ENCODE results near the gene RPL13A.
"Not testable (repeated sequence)": the region's sequence is repeated elsewhere in the genome, so short reads cannot be mapped to it uniquely, and the experiment has no call there.

RPL13A gene

DNA sequence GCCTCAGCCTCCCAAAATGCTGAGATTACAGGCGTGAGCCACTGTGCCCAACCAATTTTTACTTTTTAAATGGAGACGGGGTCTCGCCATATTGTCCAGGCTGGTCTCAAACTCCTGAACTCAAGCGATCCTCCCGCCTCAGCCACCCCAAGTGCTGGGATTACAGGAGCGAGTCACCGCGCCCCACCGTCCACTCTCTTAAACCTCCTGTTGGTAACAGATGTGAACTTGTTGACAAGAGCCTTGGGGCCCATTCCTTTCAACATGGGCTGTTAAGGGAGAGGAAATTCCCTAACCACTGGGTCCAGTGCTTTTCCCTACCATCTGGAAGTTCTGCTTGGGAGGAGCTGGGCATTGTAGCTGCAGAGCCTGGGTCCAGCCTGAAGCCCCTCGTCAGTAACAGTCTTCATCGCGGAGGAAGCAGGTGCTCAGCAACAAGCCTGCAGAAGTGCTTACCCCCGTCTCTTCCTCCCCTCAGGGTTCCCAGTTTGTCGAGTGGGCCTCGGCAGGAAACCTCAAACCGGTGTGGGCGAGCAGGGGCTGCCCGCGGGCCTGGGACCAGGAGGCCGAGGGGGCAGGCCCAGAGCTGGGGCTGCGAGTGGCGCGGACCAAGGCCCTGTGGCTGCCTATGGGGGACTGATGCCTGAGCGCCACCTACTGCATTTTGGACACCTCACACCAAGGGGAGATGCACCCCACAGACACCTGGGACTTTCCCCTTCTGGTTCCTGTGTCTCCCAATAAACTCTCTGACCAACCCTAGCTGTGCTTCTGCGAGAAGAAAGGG is 17.4 kb upstream of the RPL13A start:
- Histone ChIP-seq H3K27me3 (no peaks in the 10 kb centered on the region), H3K4me1 (no peaks in the 10 kb centered on the region), H3K4me3 (ENCODE audit: low read depth, low read length) (no peak overlapping the region), H3K9me3 (no peaks in the 10 kb centered on the region), H3K36me3 (no peaks in the 10 kb centered on the region; the same call in 1 of the 2 replicates)
- peak; percentile 21 for TF ChIP-seq CTCF (IDR thresholded peaks at IDR 0.05; ENCODE audit: low read depth, low read length)
- no peak for DNase-seq

DNA sequence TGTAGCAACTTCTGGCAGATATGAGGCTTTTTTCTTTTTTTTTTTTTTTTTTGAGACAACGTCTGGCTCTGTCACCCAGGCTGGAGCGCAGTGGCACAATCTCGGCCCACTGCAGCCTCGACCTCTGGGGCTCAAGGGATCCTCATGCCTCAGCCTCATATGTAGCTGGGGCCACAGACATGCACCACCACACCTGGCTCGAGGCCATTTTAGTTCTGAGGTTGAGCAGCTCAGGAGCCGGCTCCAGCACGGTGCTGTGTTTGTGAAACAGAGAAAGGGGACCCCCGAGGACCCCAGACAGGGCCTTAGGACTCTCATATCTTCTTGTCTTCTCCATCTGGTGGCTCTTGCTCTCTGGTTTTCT is 16.8 kb upstream of the RPL13A start:
- Histone ChIP-seq H3K4me1 (no peaks in the 10 kb centered on the region), H3K9me3 (no peaks in the 10 kb centered on the region), H3K27me3 (no peaks in the 10 kb centered on the region), H3K4me3 (ENCODE audit: low read depth, low read length) (no peak overlapping the region), H3K36me3 (no peaks in the 10 kb centered on the region; the same call in 1 of the 2 replicates)
- no peak for TF ChIP-seq CTCF (IDR thresholded peaks at IDR 0.05; ENCODE audit: low read depth, low read length)
- DNase-seq, result no peak

GRCh38 chr19:49472936-49473335 is 14.5 kb upstream of the RPL13A start:
- no peak for DNase-seq

DNA sequence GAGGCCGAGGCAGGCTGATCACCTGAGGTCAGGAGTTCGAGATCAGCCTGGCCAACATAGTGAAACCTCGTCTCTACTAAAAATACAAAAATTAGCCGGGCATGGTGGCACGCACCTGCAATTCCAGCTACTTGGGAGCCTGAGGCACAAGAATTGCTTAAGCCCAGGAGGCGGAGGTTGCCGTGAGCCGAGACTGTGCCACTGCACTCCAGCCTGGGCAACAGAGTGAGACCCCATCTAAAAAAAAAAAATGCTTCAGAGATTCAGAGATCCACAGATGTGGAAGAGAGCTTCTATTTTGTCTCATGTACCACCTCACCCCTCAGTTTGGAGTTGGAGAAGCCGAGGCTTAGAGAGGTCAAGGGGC is 13.9 kb upstream of the RPL13A start:
- H3K4me1 ChIP-seq, DNase-seq, H3K9me3 ChIP-seq, H3K36me3 ChIP-seq, H3K27me3 ChIP-seq: not testable (repeated sequence)
- peak overlapping the region; percentile 69 for H3K4me3 ChIP-seq (ENCODE audit: low read depth, low read length)

More at GRCh38 chr19:49472936-49473335, 14.5 kb upstream of the RPL13A start:
- Histone ChIP-seq H3K9me3 (no peaks in the 10 kb centered on the region), H3K27me3 (no peaks in the 10 kb centered on the region), H3K4me1 (no peaks in the 10 kb centered on the region), H3K4me3 (ENCODE audit: low read depth, low read length) (no peak overlapping the region), H3K36me3 (no peaks in the 10 kb centered on the region; the same call in 1 of the 2 replicates)
- no peak for TF ChIP-seq CTCF (IDR thresholded peaks at IDR 0.05; ENCODE audit: low read depth, low read length)

DNA sequence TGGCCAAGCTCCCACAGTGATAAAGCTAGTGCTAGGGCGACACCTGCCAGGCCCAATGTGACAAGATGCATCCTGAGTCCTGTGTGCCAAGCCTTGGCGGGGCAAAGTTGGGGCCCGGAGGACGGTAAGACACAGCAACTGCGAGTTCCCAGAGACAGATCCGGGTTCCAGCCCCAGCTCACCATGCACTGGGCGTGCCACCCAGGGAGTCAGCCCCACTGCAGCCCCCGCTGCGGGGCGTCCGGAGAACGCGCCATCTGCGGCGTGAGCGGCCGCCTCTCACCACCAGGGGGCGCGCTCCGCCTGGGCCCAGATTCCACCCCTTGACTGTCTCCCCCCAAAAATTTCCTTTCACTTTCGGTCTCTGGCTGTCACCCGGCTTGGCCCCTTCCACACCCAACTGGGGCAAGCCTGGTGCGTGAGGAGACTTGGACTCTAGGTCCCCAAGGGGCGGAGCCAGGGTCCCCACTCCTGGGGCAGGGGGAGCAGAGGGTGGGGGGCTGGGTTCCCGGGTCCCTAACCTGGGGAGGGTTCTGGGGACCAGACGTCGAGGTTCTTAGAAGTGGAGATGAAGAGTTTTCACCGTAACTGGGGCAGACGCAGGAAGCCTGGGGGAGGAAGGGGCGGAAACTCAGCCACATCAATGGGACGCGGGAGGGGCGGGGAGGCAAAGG is 13.4 kb upstream of the RPL13A start, which contains the start of gene FLT3LG:
Gene FLT3LG, plus strand, starts transcription at position 348 of the 674 bp plus-strand sequence. CDS start 425 bp downstream, outside the sequence.
- peak; percentile 74 for DNase-seq
- Histone ChIP-seq H3K27me3 (no peaks in the 10 kb centered on the region), H3K4me1 (no peaks in the 10 kb centered on the region), H3K36me3 (no peaks in the 10 kb centered on the region; the same call in 1 of the 2 replicates), H3K9me3 (no peaks in the 10 kb centered on the region), H3K4me3 (ENCODE audit: low read depth, low read length) (peak within 1 kb of the TSS; percentile 69)
- TF ChIP-seq CTCF (IDR thresholded peaks at IDR 0.05; ENCODE audit: low read depth, low read length), result peak; percentile 94

DNA sequence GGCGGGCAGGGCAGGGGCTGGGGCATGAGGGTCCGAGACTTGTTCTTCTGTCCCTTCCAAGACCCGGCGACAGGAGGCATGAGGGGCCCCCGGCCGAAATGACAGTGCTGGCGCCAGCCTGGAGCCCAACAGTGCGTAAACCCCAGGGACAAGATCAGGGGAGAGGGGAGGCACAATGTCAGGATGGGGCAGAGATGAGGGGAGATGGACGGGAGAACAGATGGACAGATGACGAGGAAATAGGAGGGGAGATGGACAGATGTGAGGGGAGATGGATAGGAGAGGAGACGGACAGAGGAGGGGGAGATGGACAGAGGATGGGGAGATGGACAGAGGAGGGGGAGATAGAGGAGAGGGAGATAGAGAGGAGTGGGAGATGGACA is 12.9 kb upstream of the RPL13A start:
- no peak for TF ChIP-seq CTCF (IDR thresholded peaks at IDR 0.05; ENCODE audit: low read depth, low read length)
- no peaks in the 10 kb centered on the region for H3K4me1 ChIP-seq
- peak overlapping the region; percentile 69 for H3K4me3 ChIP-seq (ENCODE audit: low read depth, low read length)
- H3K9me3 ChIP-seq, result no peaks in the 10 kb centered on the region
- H3K36me3 ChIP-seq, result no peaks in the 10 kb centered on the region
- no peak for DNase-seq
- no peaks in the 10 kb centered on the region for H3K27me3 ChIP-seq

All from BE2C (cell line).